M059J (cell line): Measurements from ENCODE around the gene HOXB6. TPM values are rescaled to one million over a fixed set of nuclear protein-coding genes. Genes with fewer than 3 reads are reported as not detected.

Experiments used
- DNase-seq: peaks from one replicate; pipeline ENCODE4 v3.0.0-alpha.2; 2012; ENCODE audit warnings: low read depth
- total RNA-seq: library from RNA; depleted of rRNA; stranded (reverse); fragments of >200 nt; shearing (Covaris generic); gene quantifications from 2 replicates; pipeline ENCODE4 v1.2.3, GENCODE V29; 2014; rRNA removed

The HOXB6 gene
- total RNA-seq, 1 experiment from 2014 or later, result 9.4 TPM

DNA sequence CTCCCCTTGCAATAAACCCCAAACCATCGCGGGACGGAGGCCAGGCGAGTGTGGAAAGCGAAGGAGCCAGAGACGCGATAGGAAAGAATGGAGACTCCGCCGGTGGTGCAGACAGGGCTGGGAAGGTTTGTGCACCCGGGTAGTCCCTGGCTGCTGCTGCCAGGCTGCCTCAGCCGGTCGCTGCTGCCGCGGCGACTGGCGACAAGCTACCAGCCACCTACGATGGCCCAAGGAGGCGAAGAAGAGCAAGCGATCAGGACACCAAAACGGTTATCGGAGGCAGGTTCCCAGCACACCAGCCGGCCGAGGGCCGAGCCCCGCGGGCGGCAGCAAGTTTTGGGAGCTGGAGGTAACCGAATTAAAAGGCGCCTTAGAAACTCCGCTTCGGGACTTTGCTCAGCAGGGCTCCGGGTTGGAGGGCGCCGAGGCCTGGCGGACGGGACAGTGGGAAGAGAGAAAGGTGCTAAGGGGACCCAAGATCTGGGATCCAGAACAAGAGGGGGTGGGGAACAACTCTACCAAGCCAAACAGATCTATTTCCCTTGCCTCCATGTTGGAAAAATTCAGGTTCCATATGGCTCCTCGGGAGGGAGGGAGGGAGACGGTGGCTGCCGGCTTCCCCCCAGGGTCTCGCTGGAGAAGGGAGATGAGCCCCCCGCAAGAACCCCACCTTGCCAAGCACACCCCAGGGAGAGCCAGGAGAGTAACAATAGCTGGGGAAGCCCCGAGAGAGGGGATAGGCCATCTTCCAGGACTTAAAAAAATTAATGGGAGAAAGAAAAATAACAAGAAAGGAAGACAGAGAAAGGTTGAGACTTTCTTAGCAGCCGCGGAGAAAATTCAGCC is 50.2 kb downstream of the HOXB6 start:
- no peak for DNase-seq

DNA sequence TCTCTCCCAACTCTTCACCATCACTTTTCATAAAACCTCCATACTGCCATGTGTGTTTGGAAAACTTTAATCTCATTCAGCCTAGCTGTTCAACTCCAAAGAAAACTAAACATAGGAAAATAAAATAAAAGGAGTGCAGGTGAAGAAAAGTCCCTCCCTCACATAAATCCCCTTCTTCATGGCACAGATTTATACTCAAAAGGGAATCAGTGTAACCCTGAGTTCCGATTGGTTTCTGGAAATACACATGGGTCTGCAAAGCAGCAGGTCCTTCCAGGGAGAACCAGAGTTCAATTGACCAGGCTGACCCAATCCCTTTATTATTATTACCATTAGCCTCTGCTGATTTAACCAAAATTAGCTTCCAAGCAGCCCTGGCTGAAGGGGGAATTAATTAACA is 51.0 kb downstream of the HOXB6 start:
- DNase-seq, result peak; percentile 20

DNA sequence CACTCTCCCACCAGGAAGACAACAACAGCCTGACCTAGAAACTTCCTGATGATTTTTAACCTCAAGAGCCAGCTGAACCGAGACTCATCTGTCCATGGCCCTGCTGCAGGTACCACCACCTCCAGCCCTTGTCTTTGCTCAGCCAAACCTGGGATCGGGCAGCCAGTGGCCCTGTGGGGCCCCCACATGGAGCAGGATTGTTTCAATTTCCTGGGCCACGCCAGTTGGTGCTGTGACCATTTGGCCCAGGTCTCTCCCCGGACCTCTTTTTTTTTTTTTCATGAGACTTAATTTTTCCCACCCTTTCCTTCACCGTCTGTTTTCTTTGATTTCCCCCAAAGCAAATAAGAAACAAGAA is 51.6 kb downstream of the HOXB6 start:
- no peak for DNase-seq

DNA sequence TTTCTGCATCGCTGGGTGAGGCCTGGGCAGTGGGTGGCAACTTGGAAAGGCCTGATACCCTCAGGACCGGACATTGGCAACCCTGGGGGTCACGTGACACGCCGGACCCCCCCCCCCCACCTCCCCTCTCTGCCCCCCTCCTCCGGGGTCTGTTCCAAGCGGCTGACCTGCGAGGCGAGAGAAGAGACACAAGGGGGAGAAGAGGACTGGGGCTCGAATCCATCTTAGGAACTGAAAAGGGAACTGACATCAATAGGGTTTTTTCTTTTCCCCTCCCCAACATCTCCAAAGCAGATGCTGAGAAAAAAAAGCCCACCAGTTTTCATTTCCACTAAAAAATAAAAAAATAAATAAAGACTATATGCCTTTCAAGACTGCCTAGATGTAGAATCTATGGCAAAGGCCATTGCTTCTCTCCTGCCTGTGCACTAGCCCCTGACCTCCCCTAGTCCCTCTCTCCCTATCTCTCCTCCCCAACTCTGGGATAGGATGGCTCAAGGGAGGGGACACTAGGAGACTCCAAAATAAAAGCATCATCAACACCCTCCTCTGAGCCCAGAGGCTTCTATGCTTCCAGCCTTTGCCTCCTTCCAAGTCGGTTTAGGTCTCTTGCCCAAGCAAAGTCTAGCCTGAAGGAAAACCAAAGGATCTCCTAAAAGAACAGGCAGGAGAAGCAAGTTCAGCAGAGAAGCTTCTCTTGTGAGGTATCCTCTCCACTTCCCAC is 52.2 kb downstream of the HOXB6 start:
- no peak for DNase-seq

DNA sequence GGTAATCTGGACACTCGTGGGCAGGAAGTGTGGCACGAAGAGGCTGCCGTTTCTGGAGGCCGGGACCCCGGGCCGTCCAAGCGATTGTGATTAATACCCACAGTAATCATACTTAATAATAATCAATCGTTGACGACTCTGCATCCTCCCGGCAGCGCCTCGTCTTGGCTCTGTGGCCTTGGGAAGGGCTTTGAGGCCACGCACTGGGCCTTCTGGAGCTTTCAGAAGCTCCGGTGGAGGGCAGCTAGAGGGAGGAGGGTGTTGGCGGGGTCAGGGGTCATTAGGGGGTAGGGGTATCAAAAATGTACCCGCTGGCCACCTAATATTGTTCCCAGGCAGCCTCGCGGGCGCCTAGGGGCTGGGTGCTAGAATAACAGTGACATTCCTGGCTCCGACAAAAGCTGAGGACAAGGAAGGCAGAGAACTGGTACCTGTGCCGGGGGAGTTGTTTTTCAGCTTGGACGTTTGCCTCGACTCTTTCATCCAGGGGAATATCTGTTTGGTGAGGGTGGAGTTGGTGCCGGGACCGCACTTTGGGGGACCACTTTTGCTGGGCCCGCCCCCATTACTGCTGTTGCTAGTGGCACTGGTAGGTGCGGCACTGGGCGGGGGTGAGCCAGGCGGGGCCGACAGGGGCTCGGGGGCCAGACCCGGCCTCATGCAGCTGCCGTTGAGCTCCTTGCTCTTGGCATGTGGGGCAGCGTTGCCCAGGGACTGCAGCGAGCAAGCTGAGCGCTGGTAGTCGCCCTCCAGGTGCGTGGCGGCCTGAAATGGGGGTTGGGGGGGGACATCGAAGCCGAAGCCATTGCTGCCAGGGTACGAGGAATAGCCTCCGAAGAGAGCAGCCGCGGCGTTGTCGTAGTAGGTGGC is 53.0 kb downstream of the HOXB6 start:
- peak; percentile 1 for DNase-seq

DNA sequence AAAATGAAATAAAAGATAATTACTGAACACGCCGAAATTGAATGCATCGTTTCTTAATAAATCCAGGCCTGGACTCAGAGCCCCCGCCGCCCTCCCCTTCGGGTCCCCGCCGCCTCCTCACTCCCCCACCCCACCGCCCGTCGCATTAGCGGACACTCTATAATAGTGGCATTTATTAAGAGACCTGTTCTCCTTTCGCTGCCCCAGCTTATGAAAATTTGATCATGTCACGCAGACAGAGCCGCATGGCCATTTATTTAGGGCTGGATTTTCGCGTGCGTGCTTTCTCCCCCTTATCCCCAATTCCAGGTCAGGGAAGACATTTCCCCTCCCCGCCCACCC is 53.6 kb downstream of the HOXB6 start:
- DNase-seq, result no peak

DNA sequence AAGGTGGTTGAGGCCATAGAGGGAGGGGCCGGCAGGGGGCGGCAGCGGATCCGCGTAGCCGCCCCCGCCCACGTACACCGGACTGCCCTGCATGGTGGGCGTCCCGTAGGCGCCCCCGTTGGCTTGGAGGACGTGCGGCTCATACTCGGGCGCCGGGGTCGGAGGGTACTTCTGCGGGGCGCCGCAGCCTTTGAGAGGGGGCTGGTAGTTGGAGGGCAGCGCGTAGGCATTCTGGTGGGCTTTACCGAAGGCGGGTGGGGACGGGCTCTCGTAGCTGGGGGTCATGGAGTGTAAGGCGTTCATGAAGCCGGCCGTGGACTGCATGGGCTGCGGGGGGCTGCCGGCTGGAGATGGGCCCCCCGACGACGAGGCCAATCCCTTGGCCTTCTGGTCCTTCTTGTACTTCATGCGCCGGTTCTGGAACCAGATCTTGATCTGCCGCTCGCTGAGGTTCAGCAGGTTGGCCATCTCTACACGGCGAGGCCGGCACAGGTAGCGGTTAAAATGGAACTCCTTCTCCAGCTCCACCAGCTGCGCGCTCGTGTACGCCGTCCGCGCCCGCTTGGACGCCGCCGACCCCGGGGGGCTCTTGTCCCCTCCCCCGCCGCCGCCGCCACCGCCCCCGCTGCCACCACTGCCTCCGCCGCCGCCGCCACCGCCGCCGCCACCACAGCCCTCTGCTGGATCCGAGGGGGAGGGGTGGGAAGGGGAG is 54.1 kb downstream of the HOXB6 start:
- DNase-seq, result no peak

DNA sequence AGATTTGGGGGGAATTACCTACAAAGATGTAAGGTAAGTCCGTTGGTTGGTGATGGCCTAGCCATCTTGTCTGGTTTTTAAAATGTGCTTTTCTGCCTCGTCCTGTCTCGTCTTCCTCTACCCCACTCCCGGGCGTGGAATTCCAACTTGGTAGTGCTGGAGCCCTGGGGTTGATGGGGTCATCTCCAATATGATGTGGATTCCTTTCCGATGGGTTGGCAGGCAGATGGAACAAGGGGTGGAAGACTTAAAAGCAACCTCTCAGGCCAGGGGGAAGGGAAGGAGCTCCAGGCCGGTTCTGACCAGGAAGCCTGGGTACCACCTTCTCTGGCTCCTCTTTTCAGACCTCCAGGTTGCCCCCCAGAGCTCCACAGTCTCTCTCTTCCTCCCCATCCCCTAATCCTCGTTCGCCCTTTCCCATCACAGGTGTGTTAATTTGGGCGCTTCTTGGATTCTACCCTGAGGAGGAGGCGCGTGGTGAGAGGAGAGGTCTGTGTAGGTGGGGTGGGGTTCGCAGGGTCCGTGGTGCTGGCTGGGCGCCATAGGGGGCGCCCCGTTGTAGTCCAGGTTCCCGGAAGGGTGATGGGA is 54.8 kb downstream of the HOXB6 start:
- DNase-seq, result peak; percentile 75

DNA sequence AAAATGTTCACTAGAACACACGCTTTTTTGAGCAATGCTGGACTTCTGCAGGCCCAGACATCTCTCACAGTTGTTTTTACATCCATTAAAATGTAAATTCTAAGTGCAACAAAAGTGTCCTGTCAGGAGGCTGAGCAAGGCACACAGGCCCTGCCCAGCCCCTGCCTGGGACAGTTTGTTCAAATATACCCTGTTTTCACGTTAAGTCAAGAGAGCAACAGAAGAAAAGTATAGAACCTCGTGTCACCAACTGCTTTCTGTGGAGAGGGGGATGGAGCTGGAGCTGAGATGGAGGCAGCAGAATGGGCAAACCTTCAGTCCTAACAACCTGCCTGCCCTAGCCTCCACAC is 55.5 kb downstream of the HOXB6 start:
- DNase-seq, result peak; percentile 23

DNA sequence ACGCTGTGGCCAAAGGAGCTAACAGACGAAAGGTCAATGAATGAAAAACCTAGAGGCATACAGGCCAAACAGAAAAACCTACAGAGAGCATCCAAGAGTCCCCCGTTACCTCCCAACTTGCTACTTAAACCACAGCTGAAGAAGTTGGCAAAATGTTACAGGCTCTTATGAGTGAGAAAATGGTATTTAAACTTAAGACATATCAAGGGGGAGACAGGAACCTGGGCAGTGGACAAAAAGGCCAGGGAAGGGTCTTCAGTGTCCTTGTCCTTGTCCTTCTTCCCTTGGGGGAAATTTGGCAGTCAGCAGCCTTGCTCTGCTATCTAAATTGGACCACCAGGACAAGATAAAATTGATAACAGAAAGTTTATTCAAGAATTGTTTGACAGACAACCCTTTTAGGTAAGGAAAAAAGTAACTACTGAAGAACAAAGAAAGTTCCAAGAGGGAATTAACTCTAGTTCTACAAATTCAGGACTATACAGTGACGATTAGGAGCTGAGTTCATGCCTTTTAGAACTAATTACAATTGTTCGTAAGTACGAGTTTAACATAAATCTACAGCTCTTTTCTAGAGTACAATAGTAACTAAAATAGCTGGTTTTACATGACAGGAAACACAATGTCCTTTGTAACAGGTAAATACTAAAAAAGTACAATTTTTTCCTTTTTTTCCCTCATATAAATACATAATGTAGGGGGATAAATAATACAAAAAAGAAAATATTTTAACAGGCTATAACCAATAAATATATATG is 56.1 kb downstream of the HOXB6 start:
- DNase-seq, result peak; percentile 6

DNA sequence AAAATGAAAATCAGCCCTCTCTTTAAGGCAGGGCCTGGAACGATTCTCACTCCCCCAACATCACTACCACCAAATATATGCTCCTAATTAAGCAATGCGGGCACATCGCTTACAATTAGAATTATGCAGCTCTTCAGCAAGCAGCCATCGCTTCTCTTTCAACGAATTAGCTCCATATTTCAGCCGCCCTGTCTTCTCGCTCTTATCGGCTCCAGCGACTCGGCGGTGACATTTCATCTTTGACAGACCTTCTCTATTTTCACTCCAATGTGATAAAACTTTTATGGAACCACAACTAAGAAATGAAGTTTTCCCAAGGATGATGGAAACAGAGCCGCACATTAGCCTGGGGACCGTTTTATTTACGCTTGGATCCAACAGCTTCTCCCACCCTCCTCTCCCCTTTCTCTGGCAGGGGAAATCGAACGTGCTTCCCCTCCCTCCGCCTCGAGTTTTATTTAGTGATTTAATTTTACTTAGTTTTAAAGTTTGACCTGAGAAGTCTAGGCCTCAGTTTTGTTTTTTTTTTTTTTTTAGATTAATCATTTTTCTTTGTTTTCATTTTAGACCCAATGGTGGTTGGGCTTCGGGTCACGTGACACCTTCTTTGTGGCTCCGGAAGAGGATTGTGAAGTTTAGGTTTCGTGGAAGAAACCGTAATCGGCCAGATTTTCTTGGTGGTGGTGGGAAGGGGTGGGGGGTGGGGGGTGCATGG is 56.8 kb downstream of the HOXB6 start:
- DNase-seq, result peak; percentile 88

DNA sequence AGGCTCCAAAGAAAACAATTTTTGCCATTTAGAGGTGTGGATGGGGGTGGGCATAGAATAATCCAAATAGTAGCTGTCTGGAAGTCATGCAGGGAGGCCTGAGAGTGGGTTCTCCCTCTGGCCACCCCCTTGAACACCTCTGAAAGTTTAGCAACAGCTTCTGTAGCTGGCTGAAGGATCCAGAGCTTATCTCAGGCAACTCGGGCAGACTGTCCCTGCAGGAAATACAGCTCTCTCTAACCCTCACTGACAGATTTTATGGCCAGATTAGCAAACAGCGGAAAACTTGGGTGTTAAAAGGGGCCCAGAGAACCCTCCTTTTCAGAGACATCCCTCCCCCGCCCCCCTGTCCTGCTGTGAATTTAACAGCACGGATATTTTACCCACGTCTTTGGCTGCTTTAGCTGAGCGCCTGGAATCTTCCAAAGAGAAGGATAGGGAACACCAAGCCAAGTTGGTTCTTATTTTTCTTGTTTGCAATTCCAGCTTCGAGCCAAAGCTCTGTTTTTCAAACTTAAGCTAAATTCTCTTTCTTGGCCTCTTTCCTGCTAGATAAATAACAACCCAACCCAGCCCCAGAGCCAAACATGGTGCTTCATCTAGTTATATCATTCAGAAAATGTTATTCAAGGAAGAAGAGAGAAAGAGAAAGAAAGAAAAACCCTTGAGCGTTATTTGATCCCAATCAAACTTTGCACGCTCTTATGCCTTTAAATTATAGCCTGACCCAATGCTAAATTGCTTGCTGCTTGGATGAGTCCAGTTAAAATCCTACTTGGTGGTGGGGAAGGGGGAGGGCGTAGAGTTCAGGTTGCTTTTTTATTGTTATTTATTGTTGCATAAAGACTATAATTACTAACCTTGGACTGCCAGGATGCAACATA is 57.6 kb downstream of the HOXB6 start:
- peak; percentile 71 for DNase-seq

DNA sequence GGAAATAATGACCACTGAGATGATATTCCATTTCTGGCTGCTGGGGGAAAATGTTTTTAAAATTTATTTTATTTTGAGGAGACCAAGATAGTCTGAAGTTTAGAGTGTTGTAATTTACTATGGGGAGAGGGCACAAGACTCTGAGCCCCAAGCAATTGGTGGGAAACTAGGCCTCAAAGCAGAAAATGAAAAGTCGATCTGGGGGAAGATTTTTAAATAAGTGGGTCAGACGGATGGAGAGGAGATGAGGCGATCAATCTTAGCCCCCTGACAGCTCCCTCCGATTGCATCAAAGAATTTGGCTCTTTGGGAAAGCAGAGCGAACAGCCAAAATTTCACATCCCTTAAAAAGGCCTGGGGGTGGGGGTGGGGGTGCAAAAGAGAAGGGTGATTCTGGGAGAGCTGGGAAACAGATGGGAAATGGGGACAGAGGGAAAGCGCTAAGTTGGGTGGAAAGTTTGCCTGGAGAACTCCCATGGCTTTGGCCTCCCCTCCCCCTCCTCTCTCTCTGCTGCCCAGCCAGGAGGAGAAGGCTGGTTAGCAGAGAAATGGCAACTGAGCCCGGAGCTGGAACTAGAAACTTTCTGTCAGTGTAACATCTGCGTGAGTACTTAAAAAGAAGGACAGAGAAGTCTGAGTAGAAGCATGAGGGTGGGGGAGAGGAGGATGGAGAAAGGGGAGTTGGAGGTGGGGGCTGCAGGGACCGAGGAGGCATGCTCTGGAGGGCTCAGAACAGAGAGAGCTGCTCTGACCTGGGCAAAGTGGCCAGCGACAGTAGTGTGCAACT is 58.5 kb downstream of the HOXB6 start:
- peak; percentile 72 for DNase-seq

Other genes with a start within 250 kb of the HOXB6 start
- 0.42 and 1.1 TPM in 2 replicates for gene SKAP1, start 174.8 kb downstream of the HOXB6 start, total RNA-seq
- gene HOXB1, start 74.0 kb downstream of the HOXB6 start, total RNA-seq, result not detected in 2 replicates
- gene HOXB2, start 59.9 kb downstream of the HOXB6 start, total RNA-seq, result 17.4 and 30.7 TPM in 2 replicates
- gene HOXB4, start 26.6 kb downstream of the HOXB6 start, total RNA-seq, result 0.20 and 0.57 TPM in 2 replicates
- 10.2 and 15.4 TPM in 2 replicates for gene HOXB3, start 14.7 kb downstream of the HOXB6 start, total RNA-seq
- 0.10 and 0.37 TPM in 2 replicates for gene HOXB5, start 11.2 kb downstream of the HOXB6 start, total RNA-seq
- 20.0 and 23.3 TPM in 2 replicates for gene HOXB7, start 6.0 kb upstream of the HOXB6 start, total RNA-seq
- gene HOXB8, start 10.3 kb upstream of the HOXB6 start, total RNA-seq, result 5.5 and 6.3 TPM in 2 replicates
- 10.4 and 16.3 TPM in 2 replicates for gene HOXB9, start 21.4 kb upstream of the HOXB6 start, total RNA-seq
- gene PRAC1, start 117.5 kb upstream of the HOXB6 start, total RNA-seq, result not detected in 2 replicates
- not detected in 2 replicates for gene PRAC2, start 118.2 kb upstream of the HOXB6 start, total RNA-seq
- 5.0 and 6.6 TPM in 2 replicates for gene HOXB13, start 123.8 kb upstream of the HOXB6 start, total RNA-seq
- gene TTLL6, start 212.2 kb upstream of the HOXB6 start, total RNA-seq, result 0.07 and 0.20 TPM in 2 replicates
- gene CALCOCO2, start 226.0 kb upstream of the HOXB6 start, total RNA-seq, result 48.9 and 65.2 TPM in 2 replicates